Measurements from ENCODE around the gene MYBPC2.

- TF ChIP-seq POLR2AphosphoS5 (IDR thresholded peaks at IDR 0.05; ENCODE audit: low read depth, low read length) (no peak), REST (IDR thresholded peaks at IDR 0.05; ENCODE audit: insufficient read depth in 1 of 2, low read depth in 2 of 2, low read length in 2 of 2) (no peak), TAF1 (IDR thresholded peaks at IDR 0.05; ENCODE audit: borderline replicate concordance, insufficient read depth, low read length) (no peak)
Measured at GRCh38 chr19:50413096-50413495, 19.6 kb upstream of the MYBPC2 start.
